ENCODE results near the gene PDZD2.
"Not testable (repeated sequence)": the region's sequence is repeated elsewhere in the genome, so short reads cannot be mapped to it uniquely, and the experiment has no call there.

Gene PDZD2

DNA sequence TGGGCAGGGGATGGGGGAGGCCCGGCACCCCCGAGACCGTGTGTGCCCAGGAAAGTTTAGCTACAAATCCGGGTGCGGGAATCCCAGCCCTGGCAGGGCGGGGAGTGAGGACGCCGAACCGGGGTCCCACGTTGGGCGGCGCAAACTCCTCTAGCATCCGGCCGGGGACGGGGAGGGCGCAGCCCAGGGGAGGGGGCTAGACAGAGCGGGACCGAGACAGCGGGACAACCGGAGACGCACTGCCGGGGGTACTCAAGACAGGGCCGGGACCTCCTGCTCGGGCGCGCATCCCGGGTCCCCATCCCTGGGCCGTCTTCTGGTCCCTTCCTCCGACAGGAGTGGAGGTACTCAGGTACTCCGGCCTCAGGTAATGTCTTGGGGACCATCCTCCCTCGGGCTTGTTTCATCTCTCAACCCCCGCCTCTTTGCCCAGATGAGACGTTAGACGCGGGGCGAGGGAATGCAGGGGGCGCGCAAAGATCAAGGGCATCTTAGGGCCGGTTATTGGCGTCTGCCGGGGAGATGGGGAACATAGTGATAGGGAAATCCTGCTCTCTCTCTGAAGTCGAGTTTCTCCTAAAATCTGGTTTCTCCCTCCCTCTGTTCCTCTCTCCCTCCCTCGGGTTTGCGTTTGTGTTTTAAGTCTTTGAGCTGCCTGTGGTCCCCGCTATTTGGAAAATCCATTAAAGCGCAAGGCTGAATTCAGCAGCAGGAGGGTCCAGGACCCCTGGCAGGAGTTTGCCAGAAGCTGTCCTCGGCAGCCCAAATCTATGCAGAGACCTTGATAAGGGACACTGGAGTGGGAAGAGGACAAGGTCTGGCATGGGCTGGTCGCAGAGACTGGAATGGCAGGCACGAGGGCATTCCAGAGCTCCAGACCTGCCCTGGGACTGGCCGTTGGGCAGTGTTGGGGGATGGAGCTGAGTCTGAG lies 815 bp downstream of the PDZD2 start:
- DNase-seq = no peak

DNA sequence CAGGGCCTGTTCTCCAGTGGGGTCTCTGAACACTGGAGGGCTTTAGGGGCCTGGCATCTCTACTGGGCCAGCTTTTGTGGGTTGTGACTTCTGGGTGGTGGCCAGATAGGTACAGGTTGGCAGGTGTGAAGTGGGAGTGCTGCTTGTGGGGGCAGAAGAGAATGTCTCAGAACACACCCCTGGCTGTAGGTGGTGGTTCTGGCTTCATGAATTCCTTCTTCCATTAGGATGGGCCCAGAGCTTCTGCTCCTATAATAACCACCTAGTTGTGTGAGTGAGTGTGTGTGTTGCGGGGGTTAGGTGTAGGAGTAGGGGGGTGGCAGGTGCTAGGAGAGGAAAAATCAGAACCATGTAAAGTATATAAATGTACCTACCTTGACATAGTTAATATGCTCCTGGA lies 1.6 kb downstream of the PDZD2 start:
- no peak for DNase-seq

DNA sequence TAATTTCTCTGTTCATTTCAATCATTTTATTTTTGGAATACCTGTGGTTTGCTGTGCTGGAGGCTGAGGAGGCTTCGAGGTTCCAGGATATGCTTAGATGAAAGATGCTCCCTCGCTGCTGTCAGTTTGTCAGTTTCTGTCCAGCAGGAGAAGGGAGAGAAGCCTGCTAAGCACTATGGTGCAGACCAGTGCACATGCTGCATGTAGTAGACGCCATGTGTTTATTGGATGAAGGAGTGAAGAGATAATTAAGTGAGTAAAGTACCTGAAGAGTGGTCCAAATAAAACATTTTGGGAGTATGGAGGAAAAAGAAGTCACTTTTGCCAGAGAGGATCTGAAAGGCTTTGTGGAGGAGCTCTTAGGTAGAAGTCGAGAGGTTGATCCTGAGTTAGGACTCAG lies 2.1 kb downstream of the PDZD2 start:
- DNase-seq = no peak

DNA sequence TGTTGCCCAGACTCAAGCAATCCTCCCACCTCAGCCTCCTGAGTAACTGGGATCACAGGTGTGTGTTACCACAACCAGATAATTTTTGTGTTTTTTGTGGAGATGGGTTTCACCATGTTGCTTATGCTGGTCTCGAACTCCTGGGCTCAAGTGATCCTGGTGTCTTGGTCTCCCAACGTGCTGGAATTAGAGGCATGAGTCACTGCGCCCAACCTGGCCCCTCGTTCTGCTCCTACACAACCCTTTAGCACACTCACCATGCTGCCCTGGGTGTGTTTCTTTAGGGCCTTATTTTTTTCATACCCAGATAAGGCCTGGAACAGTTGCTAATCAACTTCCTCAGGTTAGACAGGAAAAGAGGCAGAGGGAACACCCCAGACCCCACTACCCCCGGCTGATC lies 2.6 kb downstream of the PDZD2 start:
- DNase-seq = no peak

DNA sequence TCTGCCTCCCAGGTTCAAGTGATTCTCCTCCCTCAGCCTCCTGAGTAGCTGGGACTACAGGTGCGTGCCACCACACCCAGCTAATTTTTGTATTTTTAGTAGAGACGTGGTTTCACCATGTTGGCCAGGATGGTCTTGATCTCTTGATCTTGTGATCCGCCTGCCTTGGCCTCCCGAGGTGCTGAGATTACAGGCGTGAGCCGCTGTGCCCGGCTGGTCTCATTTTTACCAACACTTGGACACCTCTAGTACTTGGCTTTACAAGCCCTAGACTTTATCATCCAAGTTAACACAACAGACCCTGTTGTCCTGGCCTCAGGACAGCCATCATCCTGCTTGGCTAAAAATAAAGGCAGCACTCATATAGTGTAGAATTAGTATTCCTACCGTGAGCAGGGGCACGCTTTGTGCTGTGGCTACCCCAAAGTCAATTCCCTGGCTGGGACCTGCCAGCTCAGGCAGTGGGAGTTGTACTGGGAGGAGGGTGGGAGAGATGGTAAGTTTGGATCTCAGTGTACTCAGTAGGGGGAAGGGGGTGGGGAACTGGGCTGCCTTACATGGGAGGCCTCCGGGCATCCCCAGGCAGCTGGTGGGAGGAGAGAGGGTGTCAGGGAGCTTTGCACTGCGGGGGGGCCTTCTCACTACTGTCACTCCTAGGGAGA lies 6.6 kb downstream of the PDZD2 start:
- DNase-seq = no peak

DNA sequence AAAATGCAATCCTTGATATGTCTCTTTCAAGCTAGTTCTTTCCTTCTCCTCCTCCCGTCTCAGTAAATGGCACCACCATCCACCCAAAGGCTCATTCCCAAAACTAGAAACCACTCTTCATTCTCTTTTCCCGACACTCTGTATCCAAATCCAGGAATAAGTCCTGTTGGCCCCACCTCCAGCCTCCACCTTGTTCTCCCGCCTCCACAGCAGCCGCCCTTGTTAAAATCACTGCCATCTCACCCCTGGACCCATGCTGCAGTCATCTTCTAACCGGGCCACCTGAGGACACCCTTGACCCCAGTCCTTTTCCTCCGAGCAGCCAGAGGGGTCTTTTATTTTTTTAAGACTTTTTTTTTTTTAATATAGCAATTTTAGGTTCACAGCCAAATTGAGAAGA lies 9.4 kb downstream of the PDZD2 start:
- DNase-seq = no peak

DNA sequence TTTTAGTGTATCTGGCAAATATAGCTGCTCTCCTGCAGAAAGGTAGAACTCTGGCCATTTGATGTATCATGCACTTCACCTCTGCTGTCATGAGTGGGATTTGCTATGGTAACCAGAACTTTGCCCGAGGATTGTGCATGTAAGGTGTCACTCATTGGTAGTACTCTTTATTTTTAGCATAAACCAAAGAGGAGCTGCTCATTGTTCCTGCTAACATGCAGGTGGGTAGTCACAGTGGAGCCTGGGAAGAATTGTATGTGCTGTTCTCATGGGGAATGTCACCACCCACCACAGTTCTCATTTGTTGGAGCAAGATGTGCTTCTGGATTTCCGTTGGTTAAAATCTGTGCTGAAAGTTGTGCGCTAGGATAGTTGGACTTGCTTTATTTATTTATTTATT lies 12.3 kb downstream of the PDZD2 start:
- no peak for DNase-seq

DNA sequence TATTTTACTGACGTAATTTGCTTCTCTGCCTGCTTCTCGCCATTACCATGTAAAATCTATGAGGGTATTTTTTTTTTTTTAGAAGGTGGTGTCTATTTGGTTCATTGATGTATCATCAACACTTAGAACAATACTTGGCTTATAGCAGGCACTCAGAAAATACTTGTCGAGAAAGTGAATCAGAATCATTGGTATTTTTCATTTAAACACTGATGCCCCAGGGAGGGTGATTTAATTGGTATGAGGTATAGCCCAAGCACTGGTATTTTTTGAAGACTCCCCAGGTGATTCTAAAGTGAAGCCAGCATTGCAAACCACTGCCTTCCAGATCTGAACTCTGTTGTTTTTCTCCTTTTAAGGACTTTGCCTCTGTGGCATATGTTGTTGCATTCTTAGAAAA lies 16.6 kb downstream of the PDZD2 start:
- DNase-seq = no peak

DNA sequence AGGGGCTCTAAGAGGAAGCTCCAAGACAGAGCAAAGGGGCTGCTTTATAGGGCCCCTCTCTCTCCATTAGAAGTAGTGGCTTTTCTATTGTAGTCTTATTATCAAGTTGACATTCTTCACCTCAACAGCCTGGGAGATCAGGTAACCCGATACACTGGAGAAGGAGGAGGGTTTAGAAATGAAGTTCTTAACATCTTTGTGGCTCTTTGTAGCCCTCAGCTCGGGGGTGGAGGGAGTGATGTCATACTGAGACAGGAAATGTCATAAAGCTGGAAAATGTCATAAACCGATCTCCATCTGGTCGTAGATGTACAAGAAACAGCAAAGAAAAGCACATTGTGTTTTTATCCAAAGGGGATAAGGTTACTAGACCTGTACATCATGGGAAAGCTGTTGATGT lies 17.9 kb downstream of the PDZD2 start:
- DNase-seq = no peak

DNA sequence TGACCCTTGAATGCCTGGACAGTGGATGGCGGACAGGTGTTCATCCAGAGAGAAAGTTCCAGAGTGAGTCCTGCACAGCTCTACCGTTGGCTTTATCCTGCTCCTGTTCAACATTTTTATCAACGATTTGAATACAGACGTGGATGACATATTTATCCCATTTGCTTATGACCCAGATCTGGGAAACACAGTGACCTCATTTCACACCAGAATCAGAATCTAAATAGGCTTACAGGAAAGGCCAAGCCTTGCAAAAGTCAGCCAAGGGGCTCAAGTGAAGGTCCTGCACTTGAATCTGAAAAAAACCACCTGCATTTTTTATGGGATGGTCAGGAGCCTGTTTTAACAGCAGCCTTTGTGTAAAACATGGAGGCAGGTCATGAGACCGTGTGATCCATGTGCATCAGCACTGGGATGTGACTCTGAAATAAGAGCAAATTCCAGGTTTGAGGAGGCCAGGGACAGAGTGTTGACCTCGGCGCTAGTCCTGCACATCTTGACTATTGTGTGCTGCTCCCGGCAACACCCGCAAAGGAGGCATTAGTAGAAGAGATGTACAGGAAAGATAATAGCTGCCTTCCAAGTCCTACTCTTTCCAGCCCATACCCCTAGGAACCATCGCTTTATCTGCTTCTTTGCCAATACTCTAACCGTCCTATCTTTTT lies 18.5 kb downstream of the PDZD2 start:
- no peak for DNase-seq

DNA sequence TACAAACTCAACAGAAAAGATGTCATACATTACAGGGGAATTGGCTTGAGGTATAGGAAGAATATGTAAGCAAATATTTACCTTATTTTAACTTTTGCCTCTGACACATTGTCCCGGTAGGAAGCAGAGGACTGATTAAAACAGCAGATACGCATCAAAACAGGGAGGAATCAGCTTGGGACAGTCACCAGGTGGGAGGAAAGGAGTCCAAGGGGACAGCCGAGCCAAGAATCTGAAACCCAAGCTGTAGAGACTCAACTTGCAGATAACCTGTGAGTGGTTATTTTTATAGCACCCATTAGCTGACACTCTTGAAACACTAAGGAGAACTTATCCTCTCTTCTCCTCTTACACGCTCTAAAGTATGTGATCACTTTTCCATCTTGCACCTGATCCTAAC lies 22.3 kb downstream of the PDZD2 start:
- no peak for DNase-seq

DNA sequence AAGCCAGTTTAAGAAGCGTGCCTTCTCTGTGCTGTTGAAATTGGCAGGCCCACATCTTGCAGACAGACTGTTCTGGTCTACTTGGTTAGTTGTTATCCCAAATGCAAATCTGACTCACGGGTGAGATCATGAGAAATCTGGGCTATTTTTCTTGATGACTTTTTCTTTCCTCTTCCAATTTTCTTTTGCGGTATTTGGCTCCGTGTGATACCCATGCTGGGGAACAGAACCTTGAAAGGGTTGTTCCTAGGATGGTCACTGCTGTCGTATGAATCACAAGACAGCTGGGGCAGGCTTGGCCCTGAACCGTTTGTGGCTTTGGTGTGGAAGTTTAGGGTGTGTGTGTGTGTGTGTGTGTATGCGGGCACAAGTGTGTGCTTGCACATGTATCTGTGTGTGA lies 24.6 kb downstream of the PDZD2 start:
- no peak for DNase-seq

DNA sequence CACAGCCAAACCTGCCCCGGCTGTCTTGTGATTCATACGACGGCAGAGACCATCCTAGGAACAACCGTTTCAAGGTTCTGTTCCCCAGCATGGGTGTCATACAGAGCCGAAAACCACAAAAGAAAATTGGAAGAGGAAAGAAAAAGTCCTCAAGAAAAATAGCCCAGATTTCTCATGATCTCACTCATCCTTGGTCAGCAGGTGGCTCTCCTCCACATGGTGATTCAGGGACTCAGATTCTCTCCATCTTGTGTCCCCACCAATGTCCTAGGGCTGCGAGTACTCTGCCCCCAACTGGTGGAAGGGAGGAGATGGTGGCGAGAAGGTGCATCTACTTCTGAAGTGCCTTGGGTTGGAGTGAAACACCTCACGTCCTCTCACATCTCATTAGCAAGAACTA lies 25.6 kb downstream of the PDZD2 start:
- no peak for DNase-seq

DNA sequence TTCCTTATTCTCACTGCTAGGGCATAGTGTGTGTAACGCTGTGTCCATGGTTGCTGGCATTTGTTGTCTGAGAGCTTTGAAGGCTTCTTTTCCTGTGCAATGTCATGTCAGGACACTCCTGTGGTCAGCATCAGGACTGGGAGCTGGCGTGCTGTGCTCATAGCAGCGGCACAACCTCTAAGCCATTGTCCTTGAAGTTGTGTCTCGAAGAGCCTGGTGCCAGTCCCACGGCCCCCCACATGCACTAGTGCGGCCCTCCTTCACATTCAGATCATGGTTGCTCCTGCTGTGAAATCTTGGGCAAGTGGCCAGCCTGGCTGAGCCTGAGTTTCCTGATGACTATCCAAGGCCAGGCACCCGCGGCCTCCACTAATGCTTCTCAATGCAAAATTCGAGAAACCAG lies 32.4 kb downstream of the PDZD2 start:
- no peak for DNase-seq

DNA sequence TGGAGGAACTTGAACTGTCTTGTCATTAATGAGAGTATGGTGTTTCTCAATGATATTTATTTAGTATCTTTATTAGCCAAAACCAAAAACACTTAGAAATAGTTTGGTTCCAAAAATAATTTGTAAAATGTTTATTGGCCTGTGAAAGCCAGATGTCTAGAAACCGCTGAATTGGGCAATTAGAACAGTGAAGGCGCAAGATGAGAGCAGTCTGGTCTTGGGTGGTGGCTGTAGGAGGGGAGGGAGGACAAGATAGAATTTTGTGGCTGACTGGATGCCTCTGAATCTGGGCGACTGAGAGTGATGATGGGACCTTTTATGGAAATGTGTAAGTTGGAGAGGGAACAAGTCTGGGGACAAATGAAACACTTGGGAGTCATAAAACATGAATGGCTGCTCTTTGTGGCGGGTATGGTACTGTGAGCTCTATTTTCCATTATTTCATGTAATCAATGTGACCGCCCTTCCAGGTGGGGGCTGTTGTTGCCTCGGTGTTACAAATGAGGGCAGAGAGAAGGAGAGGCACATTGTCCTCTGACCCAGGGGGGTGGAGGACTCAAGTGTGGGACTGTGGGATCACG lies 35.5 kb downstream of the PDZD2 start:
- no peak for DNase-seq

DNA sequence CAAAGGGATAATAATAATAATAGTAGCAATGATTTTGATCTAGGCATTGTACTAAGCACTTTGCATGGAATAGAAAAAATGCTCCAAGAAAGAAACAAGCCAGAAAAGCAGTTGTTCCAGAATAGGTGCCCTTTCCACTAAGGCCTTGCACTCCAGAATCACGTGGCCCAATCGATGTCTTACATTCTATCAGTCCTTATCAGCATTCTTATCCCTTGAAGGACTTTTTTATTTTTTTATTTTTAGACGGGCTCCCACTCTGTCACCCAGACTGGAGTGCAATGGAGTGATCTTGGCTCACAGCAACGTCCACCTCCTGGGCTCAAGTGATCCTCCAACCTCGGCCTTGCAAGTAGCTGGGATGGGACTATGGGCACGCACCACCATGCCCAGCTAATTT lies 36.5 kb downstream of the PDZD2 start:
- DNase-seq = no peak

DNA sequence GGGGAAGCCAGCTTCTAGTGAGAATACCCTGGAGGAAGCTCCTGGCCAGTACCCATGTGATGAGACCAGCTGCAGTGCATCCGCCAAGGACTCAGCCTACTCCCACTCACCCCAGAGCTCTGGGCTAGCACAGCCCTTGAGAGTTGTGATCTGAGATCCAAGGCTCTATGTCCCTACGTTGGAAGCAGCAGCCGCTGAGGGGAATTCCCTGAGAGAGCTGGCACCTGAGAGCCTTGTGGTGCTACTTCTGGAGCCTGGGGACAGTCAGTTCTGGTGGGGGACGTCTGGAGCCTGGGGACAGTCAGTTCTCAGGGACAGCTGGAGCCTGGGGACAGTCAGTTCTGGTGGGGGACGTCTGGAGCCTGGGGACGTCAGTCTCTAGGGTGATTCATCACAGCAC lies 39.2 kb downstream of the PDZD2 start:
- DNase-seq = no peak

DNA sequence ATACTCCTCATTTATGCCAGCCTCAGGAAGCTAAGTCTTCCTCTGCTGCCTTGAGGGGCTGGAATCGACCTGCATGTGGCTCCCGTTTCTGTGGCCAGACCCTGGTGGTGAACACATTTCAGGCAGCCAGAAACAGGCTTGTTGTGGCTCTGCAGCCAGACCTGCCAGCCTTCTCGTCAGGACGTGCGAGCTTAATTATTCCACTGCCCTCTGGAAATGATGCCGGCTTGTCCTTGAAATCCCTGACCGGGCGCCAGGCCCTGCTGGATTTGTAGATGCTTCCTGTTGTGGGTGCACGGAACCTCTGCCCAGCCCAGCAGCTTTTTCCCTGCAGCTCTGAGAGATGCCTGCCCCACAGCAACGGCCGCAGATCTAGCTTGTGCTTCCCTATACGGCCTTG lies 41.6 kb downstream of the PDZD2 start:
- no peak for DNase-seq

DNA sequence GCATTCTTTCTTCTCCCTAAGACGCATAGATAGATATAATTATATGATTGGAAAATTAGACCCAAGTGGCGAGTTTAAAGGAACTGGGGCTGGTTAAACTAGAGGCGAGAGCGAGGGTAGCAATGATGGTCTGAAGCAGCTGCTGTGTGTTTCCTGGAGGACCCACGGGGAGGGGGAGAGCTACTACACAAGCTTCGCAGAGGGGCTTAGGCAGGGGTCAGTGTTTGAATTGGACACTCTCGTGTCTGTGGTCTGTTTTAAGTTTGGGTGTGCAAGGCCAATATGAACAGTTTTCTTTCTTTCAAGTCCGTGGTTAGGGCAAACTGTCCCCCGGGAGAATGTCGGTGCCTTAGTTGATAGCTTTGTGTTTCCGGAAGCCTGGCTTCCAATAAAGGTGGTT lies 43.1 kb downstream of the PDZD2 start:
- no peak for DNase-seq

DNA sequence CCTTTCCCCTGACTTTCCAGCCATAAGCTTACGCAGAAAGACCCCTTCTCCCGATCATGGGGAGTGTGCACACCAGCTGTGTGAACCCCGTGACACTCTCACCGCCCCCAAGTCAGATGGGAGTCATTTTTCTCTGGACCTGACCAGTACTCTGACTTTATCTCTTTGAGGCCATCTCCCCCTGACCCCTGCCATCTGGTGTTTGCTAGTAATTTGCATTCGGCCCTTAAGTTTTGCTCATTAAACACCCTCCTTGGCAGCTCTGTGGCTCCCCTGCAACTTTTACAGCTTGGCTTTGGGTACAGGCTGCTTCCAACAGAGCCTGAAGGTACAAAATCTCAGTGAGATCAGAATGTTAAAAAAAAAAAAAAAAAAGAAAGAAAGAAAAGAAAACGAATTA lies 43.9 kb downstream of the PDZD2 start:
- no peak for DNase-seq

DNA sequence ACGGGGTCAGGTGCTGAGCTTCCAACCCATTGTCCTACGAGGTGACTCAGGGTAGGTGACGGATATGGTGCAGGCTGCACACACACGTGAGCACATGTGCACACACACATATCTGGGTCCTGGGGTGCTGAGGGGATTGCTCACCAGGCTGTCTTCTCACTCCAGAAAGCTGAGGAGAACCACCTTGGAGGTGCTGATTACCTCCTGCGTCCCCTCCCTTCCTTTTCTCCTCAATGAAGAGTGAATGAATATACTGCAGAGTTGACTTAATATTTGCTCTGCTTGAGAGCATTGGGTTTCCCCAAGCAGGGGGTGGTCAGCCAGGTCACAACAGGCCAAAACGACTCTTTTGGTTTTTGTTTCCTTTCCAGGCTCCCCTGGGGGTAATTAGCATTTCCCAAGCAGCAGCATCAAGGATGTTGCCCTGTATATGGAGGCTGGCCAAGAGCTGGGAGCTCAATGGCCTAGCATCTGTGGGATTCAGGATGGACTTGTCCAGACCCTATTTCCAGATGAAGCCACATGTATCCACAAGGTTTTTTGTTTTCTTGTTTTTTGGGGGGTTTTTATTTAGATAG lies 49.7 kb downstream of the PDZD2 start:
- DNase-seq = no peak

DNA sequence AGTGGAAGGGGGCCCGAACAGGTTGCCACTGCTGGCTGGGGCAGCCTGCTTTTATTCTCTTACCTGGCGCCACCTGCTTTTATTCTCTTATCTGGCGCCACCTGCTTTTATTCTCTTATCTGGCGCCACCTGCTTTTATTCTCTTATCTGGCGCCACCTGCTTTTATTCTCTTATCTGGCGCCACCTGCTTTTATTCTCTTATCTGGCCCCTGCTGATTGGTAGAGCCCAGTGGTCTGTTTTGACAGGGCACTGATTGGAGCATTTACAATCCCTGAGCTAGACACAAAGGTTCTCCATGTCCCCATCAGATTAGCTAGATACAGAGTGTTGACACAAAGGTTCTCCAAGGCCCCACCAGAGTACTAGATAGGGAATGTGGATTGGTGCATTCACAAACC lies 52.5 kb downstream of the PDZD2 start:
- not testable (repeated sequence) for DNase-seq

DNA sequence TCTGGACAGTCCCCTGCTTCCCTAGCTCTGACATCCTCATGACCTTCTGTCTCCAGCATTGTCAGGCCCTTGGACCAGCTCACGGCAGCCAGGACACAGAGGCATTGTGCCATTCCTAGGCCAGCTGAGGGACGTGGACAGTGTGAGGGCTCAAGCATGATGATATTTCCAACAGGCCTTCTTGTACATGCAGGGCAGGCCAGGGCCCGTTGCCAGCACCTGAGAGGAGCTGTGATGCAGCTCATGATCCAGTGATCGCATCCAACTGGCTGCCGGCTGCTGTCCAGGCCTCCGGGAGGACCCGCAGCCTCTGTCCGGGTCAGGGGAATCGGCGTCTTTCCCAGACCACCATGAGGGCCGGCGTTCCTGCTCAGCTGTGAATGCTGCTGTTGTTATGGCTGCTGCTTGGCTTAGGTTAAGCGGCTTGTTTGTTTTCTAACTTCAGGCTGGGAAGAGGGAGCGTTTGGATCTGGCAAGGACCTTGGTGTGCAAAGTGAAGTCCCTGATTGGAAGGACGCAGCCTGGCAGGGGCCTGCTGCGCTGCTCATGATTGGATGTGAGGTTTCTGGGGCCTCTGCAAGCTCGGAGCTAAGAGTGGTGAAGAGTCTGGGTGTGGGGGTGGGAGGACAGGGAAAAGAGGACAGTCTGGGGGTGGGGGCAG lies 53.8 kb downstream of the PDZD2 start:
- no peak for DNase-seq
